HCT116 (cell line): ENCODE data around the gene UGT2B17. TPM values are rescaled to one million over a fixed set of nuclear protein-coding genes. Genes with fewer than 3 reads are reported as not detected.

Source experiments
- ATAC-seq: fragments of 200-7000 bp; cut with Tn5 transposase; 2 replicates; pipeline ENCODE4 v1.9.1; 2020; ENCODE audit warnings: mild to moderate bottlenecking, moderate library complexity
- BruUV-seq: library from RNA; stranded (reverse); fragments of 400-500 nt; replicated peaks from 2 replicates; lab custom pipeline; 2021; lab: Mats Ljungman, UMichigan
- CTCF ChIA-PET: fragments of 300-600 bp; sonication (Branson Sonifier 250); formaldehyde crosslinking; loops from one replicate; lab custom pipeline; 2021; ENCODE audit warnings: antibody characterized with exemption; lab: Charles Lee
- POLR2A ChIA-PET: fragments of 300-600, 350-600 bp; sonication (Branson Sonifier 250); formaldehyde crosslinking; loops from one replicate; lab custom pipeline; 2021; ENCODE audit warnings: antibody characterized with exemption; lab: Charles Lee
- RAD21 ChIA-PET, 2 experiments: fragments of 300-600 bp; sonication (Branson Sonifier 250); formaldehyde crosslinking; loops; one replicate each; lab custom pipeline; 2023; ENCODE audit warnings: low total read pairs in 2 of 2; ENCODE audit not compliant: uncharacterized antibody in 2 of 2, unreplicated experiment in 2 of 2, low non-redundant PET in 1 of 2; lab: Charles Lee
- DNase-seq: peaks from one replicate; pipeline ENCODE4 v3.0.0-alpha.2; 2010; ENCODE audit warnings: low read depth, low spot score
- H2AFZ ChIP-seq: fragments of 200-600 bp; shearing (Covaris generic), sonication (generic); 2 replicates; pipeline ENCODE4 v1.6.1; 2017; ENCODE audit warnings: low read depth, mixed run types, mixed read lengths, antibody characterized with exemption, low read length; ENCODE audit not compliant: poor library complexity, severe bottlenecking
- H3K27ac ChIP-seq: 2 replicates; pipeline ENCODE4 v1.5.1; 2012; ENCODE audit warnings: low read depth, low read length
- H3K27me3 ChIP-seq: fragments of 200-600 bp; sonication (generic); 2 replicates; pipeline ENCODE4 v1.6.1; 2016; ENCODE audit warnings: mixed run types, low read length, mixed read lengths; ENCODE audit not compliant: insufficient read depth
- H3K36me3 ChIP-seq, 2 experiments: fragments of 200-500 bp in 1 of 2; fragments of 200-600 bp in 1 of 2; sonication (Bioruptor generic) in 1 of 2; sonication (generic) in 1 of 2; 2 replicates each; pipeline versions ENCODE4 v1.5.1 to v1.6.1; 2014 to 2016; ENCODE audit warnings: low read length in 2 of 2, inconsistent platforms in 1 of 2, mixed read lengths in 1 of 2, mixed run types in 1 of 2; ENCODE audit not compliant: insufficient read depth in 2 of 2, control insufficient read depth in 1 of 2
- H3K4me1 ChIP-seq, 2 experiments: fragments of 200-600 bp in 1 of 2; sonication (generic) in 1 of 2; 2 replicates each; pipeline versions ENCODE4 v1.5.1 to v1.6.1; 2012 to 2017; ENCODE audit warnings: low read length in 2 of 2, inconsistent platforms in 1 of 2, mild to moderate bottlenecking in 1 of 2, mixed read lengths in 1 of 2, mixed run types in 1 of 2, moderate library complexity in 1 of 2; ENCODE audit not compliant: insufficient read depth in 2 of 2, control insufficient read depth in 1 of 2
- H3K4me2 ChIP-seq: fragments of 200-600 bp; sonication (generic); 2 replicates; pipeline ENCODE4 v1.6.1; 2017; ENCODE audit warnings: mixed run types, low read length, mixed read lengths
- H3K4me3 ChIP-seq, 2 experiments: fragments of 200-600 bp in 1 of 2; sonication (generic) in 1 of 2; replicated peaks in 1 of 2; 2 replicates each; pipeline ENCODE4 v1.5.1; 2011 to 2016; ENCODE audit warnings: low read length in 2 of 2, control low read depth in 1 of 2, low read depth in 1 of 2, mild to moderate bottlenecking in 1 of 2, mixed read lengths in 1 of 2, mixed run types in 1 of 2
- H3K79me2 ChIP-seq: fragments of 200-600 bp; sonication (generic); 2 replicates; pipeline ENCODE4 v1.6.1; 2017; ENCODE audit warnings: mild to moderate bottlenecking, mixed run types, low read length, moderate library complexity, mixed read lengths; ENCODE audit not compliant: insufficient read depth
- H3K9ac ChIP-seq: fragments of 200-600 bp; sonication (generic); 2 replicates; pipeline ENCODE4 v1.6.1; 2016; ENCODE audit warnings: low read length, mixed read lengths
- H3K9me2 ChIP-seq: fragments of 200-600 bp; sonication (generic), shearing (Covaris generic); 2 replicates; pipeline ENCODE4 v1.6.1; 2017; ENCODE audit warnings: mixed run types, mild to moderate bottlenecking, moderate library complexity; ENCODE audit not compliant: insufficient read depth
- H3K9me3 ChIP-seq, 2 experiments: fragments of 200-500 bp in 1 of 2; fragments of 200-600 bp in 1 of 2; sonication (Bioruptor generic) in 1 of 2; sonication (generic) in 1 of 2; 2 replicates each; pipeline ENCODE4 v1.6.1; 2014 to 2017; ENCODE audit warnings: low read length in 2 of 2, mixed read lengths in 2 of 2, inconsistent platforms in 1 of 2, low read depth in 1 of 2, mild to moderate bottlenecking in 1 of 2, mixed run types in 1 of 2, moderate library complexity in 1 of 2; ENCODE audit not compliant: control insufficient read depth in 1 of 2, insufficient read depth in 1 of 2
- H4K20me1 ChIP-seq: fragments of 200-600 bp; sonication (generic), shearing (Covaris generic); 2 replicates; pipeline ENCODE4 v1.6.1; 2017; ENCODE audit warnings: mixed run types, mild to moderate bottlenecking, moderate library complexity; ENCODE audit not compliant: insufficient read depth
- CBX3 ChIP-seq: IDR thresholded peaks from 2 replicates; pipeline ENCODE4 v1.6.1; 2012; ENCODE audit warnings: low read depth
- EGR1 ChIP-seq: IDR thresholded peaks from 2 replicates; pipeline ENCODE4 v1.6.1; 2012; ENCODE audit warnings: low read depth
- EZH2 ChIP-seq: fragments of 200-600 bp; sonication (generic); IDR thresholded peaks from 2 replicates; pipeline ENCODE4 v1.6.1; 2017; ENCODE audit warnings: antibody characterized with exemption, mixed run types
- EZH2phosphoT487 ChIP-seq: fragments of 200-600 bp; IDR thresholded peaks from 2 replicates; pipeline ENCODE4 v1.6.1; 2018; ENCODE audit warnings: antibody characterized with exemption, borderline replicate concordance
- FOSL1 ChIP-seq: IDR thresholded peaks from 2 replicates; pipeline ENCODE4 v1.6.1; 2012; ENCODE audit warnings: low read depth
- JUND ChIP-seq: IDR thresholded peaks from 2 replicates; pipeline ENCODE4 v1.6.1; 2012
- POLR2A ChIP-seq: IDR thresholded peaks from 2 replicates; pipeline ENCODE4 v1.7.0; 2011; ENCODE audit warnings: borderline replicate concordance; ENCODE audit not compliant: insufficient read depth, insufficient read length; ENCODE audit errors: extremely low read depth
- RAD21 ChIP-seq: IDR thresholded peaks from 2 replicates; pipeline ENCODE4 v1.6.1; 2012; ENCODE audit warnings: low read depth, mild to moderate bottlenecking
- SP1 ChIP-seq: IDR thresholded peaks from 2 replicates; pipeline ENCODE4 v1.6.1; 2012; ENCODE audit warnings: low read depth
- TCF7L2 ChIP-seq: IDR thresholded peaks from 2 replicates; pipeline ENCODE4 v1.7.0; 2011; ENCODE audit warnings: borderline replicate concordance, inconsistent platforms; ENCODE audit not compliant: insufficient read depth, insufficient read length; ENCODE audit errors: extremely low read depth
- intact Hi-C: fragments of 100-400 bp; cut with micrococcal nuclease; formaldehyde crosslinking; loops from 2 replicates; pipeline ENCODE4 v1.10.0; 2022
- total RNA-seq: library from RNA; stranded (reverse); gene quantifications from one replicate; pipeline ENCODE4 v1.2.1, GENCODE V29; 2021; ENCODE audit not compliant: unreplicated experiment
- TF ChIP-seq, protein P1 (sequence below): IDR thresholded peaks from 2 replicates; pipeline ENCODE4 v1.6.1; 2012
- TF ChIP-seq, protein P2 (sequence below): IDR thresholded peaks from 2 replicates; pipeline ENCODE4 v1.6.1; 2012
- TF ChIP-seq, protein P3 (sequence below): IDR thresholded peaks from 2 replicates; pipeline ENCODE4 v1.6.1; 2012; ENCODE audit warnings: low read depth
- TF ChIP-seq, protein P4 (sequence below): IDR thresholded peaks from 2 replicates; pipeline ENCODE4 v1.6.1; 2011; ENCODE audit warnings: mild to moderate bottlenecking, low read length, moderate library complexity; ENCODE audit not compliant: insufficient replicate concordance; ENCODE audit errors: extremely low read depth

UGT2B17 gene
- total RNA-seq, 1 experiment from 2014 or later: not detected

DNA sequence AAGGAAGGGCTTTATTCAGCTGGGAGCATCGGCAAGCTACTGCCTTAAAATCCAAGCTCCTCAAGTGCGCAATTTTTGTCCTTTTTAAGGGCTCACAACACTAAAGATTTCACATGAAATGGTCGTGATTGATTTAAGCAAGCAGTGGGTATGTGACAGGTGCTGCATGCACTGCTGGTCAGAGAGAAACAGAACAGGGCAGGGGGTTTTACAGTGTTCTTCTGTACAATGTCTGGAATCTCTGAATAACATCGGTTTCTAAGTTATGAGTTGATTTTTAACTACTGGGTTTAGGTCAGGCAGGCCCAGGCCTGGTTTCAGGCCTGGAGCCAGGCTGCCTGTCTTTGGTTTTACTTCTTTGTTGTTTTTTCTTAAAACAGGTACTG is 6.0 kb downstream of the UGT2B17 start:
- H2AFZ ChIP-seq: no peak overlapping the region
- H3K4me1 ChIP-seq: no peaks in the 10 kb centered on the region
- H3K9me3 ChIP-seq: no peaks in the 10 kb centered on the region
- ChIA-PET CTCF (no interaction called here), RAD21 (no interaction called here), POLR2A (no interaction called here)
- ATAC-seq (no peak), DNase-seq (no peak)
- no peaks in the 10 kb centered on the region for H3K9me2 ChIP-seq
- H3K36me3 ChIP-seq: no peaks in the 10 kb centered on the region
- no peak for TF ChIP-seq EZH2
- TF ChIP-seq POLR2A: no peak
- no peak for TF ChIP-seq EGR1
- TF ChIP-seq, protein P1, sequence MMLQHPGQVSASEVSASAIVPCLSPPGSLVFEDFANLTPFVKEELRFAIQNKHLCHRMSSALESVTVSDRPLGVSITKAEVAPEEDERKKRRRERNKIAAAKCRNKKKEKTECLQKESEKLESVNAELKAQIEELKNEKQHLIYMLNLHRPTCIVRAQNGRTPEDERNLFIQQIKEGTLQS: no peak
- no peak for TF ChIP-seq RAD21
- TF ChIP-seq EZH2phosphoT487: no peak
- TF ChIP-seq, protein P2, sequence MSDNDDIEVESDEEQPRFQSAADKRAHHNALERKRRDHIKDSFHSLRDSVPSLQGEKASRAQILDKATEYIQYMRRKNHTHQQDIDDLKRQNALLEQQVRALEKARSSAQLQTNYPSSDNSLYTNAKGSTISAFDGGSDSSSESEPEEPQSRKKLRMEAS: no peak
- no peak for TF ChIP-seq FOSL1
- TF ChIP-seq TCF7L2: no peak
- TF ChIP-seq JUND: no peak
- H3K4me3 ChIP-seq: no peak overlapping the region
- H4K20me1 ChIP-seq: no peaks in the 10 kb centered on the region
- no TSS peak for BruUV-seq
- intact Hi-C loops: no loop called here
- no peaks in the 10 kb centered on the region for H3K27me3 ChIP-seq
- no peak overlapping the region for H3K27ac ChIP-seq
- H3K9ac ChIP-seq: no peak overlapping the region
- no peaks in the 10 kb centered on the region for H3K79me2 ChIP-seq
- no peak overlapping the region for H3K4me2 ChIP-seq

DNA sequence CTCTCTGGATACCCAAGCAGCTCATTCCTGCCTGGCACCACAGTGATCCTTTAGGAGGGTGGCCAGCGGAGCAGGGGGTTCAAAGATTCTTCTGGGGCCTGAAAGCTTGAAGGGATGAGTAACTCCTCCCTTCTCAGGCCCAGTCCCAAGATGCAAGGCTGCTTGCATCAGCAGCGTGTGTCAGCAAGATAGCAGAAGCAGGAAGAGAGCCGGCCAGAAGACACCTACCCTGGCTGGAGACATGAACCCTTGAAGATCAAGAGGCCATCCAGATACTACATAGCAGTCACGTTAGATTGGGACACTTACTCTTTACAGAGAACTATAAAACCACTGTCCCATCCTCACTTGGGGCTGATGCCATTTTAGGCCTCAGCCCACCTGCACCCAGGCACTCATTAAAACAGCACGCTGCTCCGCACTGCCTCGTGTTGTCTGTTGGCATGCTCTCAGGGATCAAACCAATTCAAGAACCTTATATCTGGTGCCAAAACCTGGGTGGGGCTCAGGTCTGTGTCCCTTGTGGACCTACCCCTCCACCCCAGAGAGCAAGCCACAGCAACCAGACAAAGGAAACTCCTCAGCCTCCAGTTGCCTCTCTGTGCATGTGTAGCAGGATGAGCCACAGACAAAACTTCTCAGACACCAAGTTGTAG is 6.5 kb downstream of the UGT2B17 start:
- Histone ChIP-seq H3K36me3 (no peaks in the 10 kb centered on the region), H3K9me2 (no peaks in the 10 kb centered on the region), H3K79me2 (no peaks in the 10 kb centered on the region), H3K4me3 (no peak overlapping the region), H3K27me3 (no peaks in the 10 kb centered on the region), H3K9me3 (no peaks in the 10 kb centered on the region), H3K4me2 (no peak overlapping the region), H3K9ac (no peak overlapping the region), H3K4me1 (no peaks in the 10 kb centered on the region), H3K27ac (no peak overlapping the region), H4K20me1 (no peaks in the 10 kb centered on the region), H2AFZ (no peak overlapping the region)
- POLR2A ChIA-PET: no interaction called here
- 0 out of 2 replicates have a peak, but pooled peaks have one; percentile 11 for ATAC-seq
- no peak for DNase-seq
- BruUV-seq: no TSS peak
- intact Hi-C loops: no loop called here
- CTCF ChIA-PET: no interaction called here
- RAD21 ChIA-PET: no interaction called here
- TF ChIP-seq, protein P2: no peak
- TF ChIP-seq SP1: no peak
- TF ChIP-seq CBX3: no peak
- no peak for TF ChIP-seq RAD21
- TF ChIP-seq, protein P3, sequence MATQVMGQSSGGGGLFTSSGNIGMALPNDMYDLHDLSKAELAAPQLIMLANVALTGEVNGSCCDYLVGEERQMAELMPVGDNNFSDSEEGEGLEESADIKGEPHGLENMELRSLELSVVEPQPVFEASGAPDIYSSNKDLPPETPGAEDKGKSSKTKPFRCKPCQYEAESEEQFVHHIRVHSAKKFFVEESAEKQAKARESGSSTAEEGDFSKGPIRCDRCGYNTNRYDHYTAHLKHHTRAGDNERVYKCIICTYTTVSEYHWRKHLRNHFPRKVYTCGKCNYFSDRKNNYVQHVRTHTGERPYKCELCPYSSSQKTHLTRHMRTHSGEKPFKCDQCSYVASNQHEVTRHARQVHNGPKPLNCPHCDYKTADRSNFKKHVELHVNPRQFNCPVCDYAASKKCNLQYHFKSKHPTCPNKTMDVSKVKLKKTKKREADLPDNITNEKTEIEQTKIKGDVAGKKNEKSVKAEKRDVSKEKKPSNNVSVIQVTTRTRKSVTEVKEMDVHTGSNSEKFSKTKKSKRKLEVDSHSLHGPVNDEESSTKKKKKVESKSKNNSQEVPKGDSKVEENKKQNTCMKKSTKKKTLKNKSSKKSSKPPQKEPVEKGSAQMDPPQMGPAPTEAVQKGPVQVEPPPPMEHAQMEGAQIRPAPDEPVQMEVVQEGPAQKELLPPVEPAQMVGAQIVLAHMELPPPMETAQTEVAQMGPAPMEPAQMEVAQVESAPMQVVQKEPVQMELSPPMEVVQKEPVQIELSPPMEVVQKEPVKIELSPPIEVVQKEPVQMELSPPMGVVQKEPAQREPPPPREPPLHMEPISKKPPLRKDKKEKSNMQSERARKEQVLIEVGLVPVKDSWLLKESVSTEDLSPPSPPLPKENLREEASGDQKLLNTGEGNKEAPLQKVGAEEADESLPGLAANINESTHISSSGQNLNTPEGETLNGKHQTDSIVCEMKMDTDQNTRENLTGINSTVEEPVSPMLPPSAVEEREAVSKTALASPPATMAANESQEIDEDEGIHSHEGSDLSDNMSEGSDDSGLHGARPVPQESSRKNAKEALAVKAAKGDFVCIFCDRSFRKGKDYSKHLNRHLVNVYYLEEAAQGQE: no peak
- no peak for TF ChIP-seq EZH2phosphoT487
- TF ChIP-seq, protein P4, sequence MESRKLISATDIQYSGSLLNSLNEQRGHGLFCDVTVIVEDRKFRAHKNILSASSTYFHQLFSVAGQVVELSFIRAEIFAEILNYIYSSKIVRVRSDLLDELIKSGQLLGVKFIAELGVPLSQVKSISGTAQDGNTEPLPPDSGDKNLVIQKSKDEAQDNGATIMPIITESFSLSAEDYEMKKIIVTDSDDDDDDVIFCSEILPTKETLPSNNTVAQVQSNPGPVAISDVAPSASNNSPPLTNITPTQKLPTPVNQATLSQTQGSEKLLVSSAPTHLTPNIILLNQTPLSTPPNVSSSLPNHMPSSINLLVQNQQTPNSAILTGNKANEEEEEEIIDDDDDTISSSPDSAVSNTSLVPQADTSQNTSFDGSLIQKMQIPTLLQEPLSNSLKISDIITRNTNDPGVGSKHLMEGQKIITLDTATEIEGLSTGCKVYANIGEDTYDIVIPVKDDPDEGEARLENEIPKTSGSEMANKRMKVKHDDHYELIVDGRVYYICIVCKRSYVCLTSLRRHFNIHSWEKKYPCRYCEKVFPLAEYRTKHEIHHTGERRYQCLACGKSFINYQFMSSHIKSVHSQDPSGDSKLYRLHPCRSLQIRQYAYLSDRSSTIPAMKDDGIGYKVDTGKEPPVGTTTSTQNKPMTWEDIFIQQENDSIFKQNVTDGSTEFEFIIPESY: no peak
- TF ChIP-seq, protein P1: no peak
